Measurements from ENCODE around the gene TBC1D17.

GRCh38 chr19:49881186-49881585 lies 3.7 kb downstream of the TBC1D17 start:
- TF ChIP-seq, protein P1, sequence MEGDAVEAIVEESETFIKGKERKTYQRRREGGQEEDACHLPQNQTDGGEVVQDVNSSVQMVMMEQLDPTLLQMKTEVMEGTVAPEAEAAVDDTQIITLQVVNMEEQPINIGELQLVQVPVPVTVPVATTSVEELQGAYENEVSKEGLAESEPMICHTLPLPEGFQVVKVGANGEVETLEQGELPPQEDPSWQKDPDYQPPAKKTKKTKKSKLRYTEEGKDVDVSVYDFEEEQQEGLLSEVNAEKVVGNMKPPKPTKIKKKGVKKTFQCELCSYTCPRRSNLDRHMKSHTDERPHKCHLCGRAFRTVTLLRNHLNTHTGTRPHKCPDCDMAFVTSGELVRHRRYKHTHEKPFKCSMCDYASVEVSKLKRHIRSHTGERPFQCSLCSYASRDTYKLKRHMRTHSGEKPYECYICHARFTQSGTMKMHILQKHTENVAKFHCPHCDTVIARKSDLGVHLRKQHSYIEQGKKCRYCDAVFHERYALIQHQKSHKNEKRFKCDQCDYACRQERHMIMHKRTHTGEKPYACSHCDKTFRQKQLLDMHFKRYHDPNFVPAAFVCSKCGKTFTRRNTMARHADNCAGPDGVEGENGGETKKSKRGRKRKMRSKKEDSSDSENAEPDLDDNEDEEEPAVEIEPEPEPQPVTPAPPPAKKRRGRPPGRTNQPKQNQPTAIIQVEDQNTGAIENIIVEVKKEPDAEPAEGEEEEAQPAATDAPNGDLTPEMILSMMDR (conservative IDR thresholded peaks at IDR 0.05) = no peak
- TF ChIP-seq ZFX (IDR thresholded peaks at IDR 0.05) = no peak

All from C4-2B (cell line).